Upper lobe of left lung (tissue), 6 donors: ENCODE results near the gene RHOC. TPM values are rescaled to one million over a fixed set of nuclear protein-coding genes. Genes with fewer than 3 reads are reported as not detected.
"Not testable (repeated sequence)": the region's sequence is repeated elsewhere in the genome, so short reads cannot be mapped to it uniquely, and the experiment has no call there.

Experiments used
- ATAC-seq, 2 donors: fragments of 200-7000 bp; cut with Tn5 transposase; one replicate each; pipeline ENCODE4 v1.9.1; 2022; ENCODE audit warnings: mild to moderate bottlenecking in 2 of 2, moderate library complexity in 2 of 2; ENCODE audit not compliant: low FRiP score in 2 of 2
- DNase-seq, 2 donors: peaks; one replicate each; pipeline ENCODE4 v3.0.0-alpha.2; 2019 to 2020
- H3K27ac ChIP-seq, 4 donors: fragments of 200-600 bp; sonication (generic); one replicate each; pipeline ENCODE4 v1.5.1; 2016 to 2019
- H3K27me3 ChIP-seq, 4 donors: fragments of 200-600 bp; sonication (generic); one replicate each; pipeline ENCODE4 v1.5.1; 2017 to 2019
- H3K36me3 ChIP-seq, 4 donors: fragments of 200-600 bp; sonication (generic); one replicate each; pipeline ENCODE4 v1.5.1; 2016 to 2019
- H3K4me1 ChIP-seq, 4 donors: fragments of 200-600 bp; sonication (generic); one replicate each; pipeline ENCODE4 v1.5.1; 2018 to 2019
- H3K4me3 ChIP-seq, 4 donors: fragments of 200-600 bp; sonication (generic); one replicate each; pipeline ENCODE4 v1.5.1; 2017 to 2019; ENCODE audit warnings: mild to moderate bottlenecking in 2 of 4, moderate library complexity in 1 of 4
- H3K9me3 ChIP-seq, 4 donors: fragments of 200-600 bp; sonication (generic); one replicate each; pipeline ENCODE4 v1.5.1; 2018 to 2019
- CTCF ChIP-seq, 6 experiments: fragments of 450-650 bp in 4 of 6; fragments of 200-600 bp in 2 of 6; sonication (generic) in 2 of 6; IDR thresholded peaks; one replicate each; pipeline ENCODE4 v1.5.1; 2016 to 2019; ENCODE audit warnings: antibody characterized with exemption in 6 of 6
- EP300 ChIP-seq, 4 donors: sonication (generic); formaldehyde crosslinking; IDR thresholded peaks; one replicate each; pipeline ENCODE4 v1.5.1; 2017; ENCODE audit warnings: antibody characterized with exemption in 4 of 4, control low read depth in 2 of 4
- POLR2A ChIP-seq, 4 donors: fragments of 450-650 bp; IDR thresholded peaks; one replicate each; pipeline ENCODE4 v1.5.1; 2016 to 2017; ENCODE audit warnings: antibody characterized with exemption in 4 of 4, mild to moderate bottlenecking in 2 of 4
- POLR2AphosphoS5 ChIP-seq, 2 donors: sonication (generic); formaldehyde crosslinking; IDR thresholded peaks; one replicate each; pipeline ENCODE4 v1.5.1; 2017; ENCODE audit warnings: antibody characterized with exemption in 2 of 2
- WGBS, 2 donors: methylation state at CpG; one replicate each; pipeline ENCODE4 v1.1.5; 2017 to 2018; 5-methylcytosine and 5-hydroxymethylcytosine counted together
- total RNA-seq, 6 donors: library from RNA; depleted of rRNA in 4 of 6; stranded (reverse); fragments of >200 nt in 4 of 6; gene quantifications; one replicate each; pipeline versions ENCODE4 v1.1.0 to v1.2.1, GENCODE V29; 2016 to 2021
- donor health status: DM: no; HTN: no; CAD: no; lungs with moderate emphysema.
- donor health status: DM: no; HTN: yes; CAD: no; lungs with severe emphysema.

The RHOC gene
- total RNA-seq, 6 donors from 2014 or later = 80.9 to 218 (median 132) TPM

- peak in 1 of 2 donors; percentile 45 for ATAC-seq
- peak overlapping the region in 3 of 4 donors; percentile 9 to 31 (median 28) for H3K4me3 ChIP-seq
Observed at GRCh38 chr1:112722601-112723510, 15.9 kb upstream of the RHOC start.

GRCh38 chr1:112721966-112722524 lies 15.1 kb upstream of the RHOC start:
- DNase-seq (peak in 1 of 2 donors; percentile 66), ATAC-seq (no peak)
- Histone ChIP-seq H3K27ac (no peak overlapping the region), H3K4me1 (peaks cover 10 to 21% (median 14%) of the 10 kb centered on the region in 4 donors), H3K27me3 (peaks cover 0 to 4% (median 0%) of the 10 kb centered on the region in 4 donors), H3K36me3 (no peaks in the 10 kb centered on the region), H3K4me3 (no peak overlapping the region), H3K9me3 (no peaks in the 10 kb centered on the region)
- 73 to 85% methylated on average over 2 to 10 of the region's 10 CpGs for WGBS, 2 donors
- TF ChIP-seq POLR2A (IDR thresholded peaks at IDR 0.05) = no peak
- TF ChIP-seq POLR2AphosphoS5 (IDR thresholded peaks at IDR 0.05) = no peak
- no peak for TF ChIP-seq CTCF (IDR thresholded peaks at IDR 0.05)
- TF ChIP-seq EP300 (IDR thresholded peaks at IDR 0.05) = no peak

More at GRCh38 chr1:112722601-112723510, 15.9 kb upstream of the RHOC start:
- peaks cover 0 to 4% (median 0%) of the 10 kb centered on the region in 4 donors for H3K27me3 ChIP-seq
- H3K4me1 ChIP-seq = peaks cover 10 to 21% (median 14%) of the 10 kb centered on the region in 4 donors
- no peaks in the 10 kb centered on the region for H3K36me3 ChIP-seq
- DNase-seq = peak in 1 of 2 donors; percentile 78
- no peak overlapping the region for H3K27ac ChIP-seq
- no peaks in the 10 kb centered on the region for H3K9me3 ChIP-seq
- WGBS, 2 donors = 11 to 19% methylated on average over 19 to 33 of the region's 35 CpGs
- TF ChIP-seq POLR2AphosphoS5 (IDR thresholded peaks at IDR 0.05) = no peak
- no peak for TF ChIP-seq POLR2A (IDR thresholded peaks at IDR 0.05)
- TF ChIP-seq EP300 (IDR thresholded peaks at IDR 0.05) = no peak
- TF ChIP-seq CTCF (IDR thresholded peaks at IDR 0.05) = no peak

- 93 to 97% methylated on average over 2 of the region's 2 CpGs for WGBS, 2 donors
- H3K36me3 ChIP-seq, DNase-seq, H3K9me3 ChIP-seq, H3K27me3 ChIP-seq, ATAC-seq, H3K27ac ChIP-seq, H3K4me3 ChIP-seq: not testable (repeated sequence)
- peaks cover 10 to 23% (median 14%) of the 10 kb centered on the region in 4 donors for H3K4me1 ChIP-seq
Observed at GRCh38 chr1:112721294-112721693, 14.4 kb upstream of the RHOC start.

- Histone ChIP-seq H3K9me3 (no peaks in the 10 kb centered on the region), H3K4me1 (peaks cover 14 to 28% (median 18%) of the 10 kb centered on the region in 4 donors), H3K27ac (no peak overlapping the region), H3K36me3 (no peaks in the 10 kb centered on the region), H3K27me3 (peaks cover 0 to 4% (median 0%) of the 10 kb centered on the region in 4 donors), H3K4me3 (no peak overlapping the region)
- DNase-seq (no peak), ATAC-seq (no peak)
- no peak for TF ChIP-seq POLR2A (IDR thresholded peaks at IDR 0.05)
- no peak for TF ChIP-seq CTCF (IDR thresholded peaks at IDR 0.05)
- no peak for TF ChIP-seq POLR2AphosphoS5 (IDR thresholded peaks at IDR 0.05)
- TF ChIP-seq EP300 (IDR thresholded peaks at IDR 0.05) = no peak
- 54 to 64% methylated on average over 3 of the region's 3 CpGs for WGBS, 2 donors
Observed at GRCh38 chr1:112720800-112721199, 13.9 kb upstream of the RHOC start.

- Histone ChIP-seq H3K36me3 (no peaks in the 10 kb centered on the region), H3K27me3 (peaks cover 0 to 4% (median 0%) of the 10 kb centered on the region in 4 donors), H3K4me1 (peaks cover 20 to 35% (median 22%) of the 10 kb centered on the region in 4 donors), H3K27ac (no peak overlapping the region), H3K4me3 (no peak overlapping the region), H3K9me3 (no peaks in the 10 kb centered on the region)
- 83 to 88% methylated on average over 1 to 2 of the region's 2 CpGs for WGBS, 2 donors
- TF ChIP-seq CTCF (IDR thresholded peaks at IDR 0.05) = no peak
- TF ChIP-seq EP300 (IDR thresholded peaks at IDR 0.05) = no peak
- TF ChIP-seq POLR2AphosphoS5 (IDR thresholded peaks at IDR 0.05) = no peak
- TF ChIP-seq POLR2A (IDR thresholded peaks at IDR 0.05) = no peak
- DNase-seq (no peak), ATAC-seq (no peak)
Observed at GRCh38 chr1:112719706-112720105, 12.8 kb upstream of the RHOC start.
